SK-N-SH (cell line): ENCODE data around the gene SLC12A6. TPM values are rescaled to one million over a fixed set of nuclear protein-coding genes. Genes with fewer than 3 reads are reported as not detected.

Source experiments
- CTCF ChIA-PET: fragments of 300-600, 350-600 bp; formaldehyde crosslinking; extraction: SDS; loops from one replicate; lab custom pipeline; 2021; lab: Yijun Ruan, JAX
- POLR2A ChIA-PET: fragments of 350-600 bp; sonication (Branson Sonifier 250); formaldehyde crosslinking; extraction: SDS; loops from one replicate; lab custom pipeline; 2020; ENCODE audit warnings: antibody characterized with exemption, inconsistent platforms; lab: Yijun Ruan, JAX
- DNase-seq: peaks from one replicate; pipeline ENCODE4 v3.0.0; 2012
- H2AFZ ChIP-seq: fragments of 200-600 bp; sonication (generic); 2 replicates; pipeline ENCODE4 v1.8.1; 2016; ENCODE audit warnings: antibody characterized with exemption, mild to moderate bottlenecking, low read depth
- H3F3A ChIP-seq: fragments of 200-600 bp; sonication (generic); replicated peaks from 2 replicates; pipeline ENCODE3; 2016; ENCODE audit warnings: antibody characterized with exemption, mild to moderate bottlenecking; ENCODE audit not compliant: insufficient read depth
- H3K27ac ChIP-seq, 2 experiments: fragments of 200-500 bp in 1 of 2; fragments of 200-600 bp in 1 of 2; sonication (Bioruptor generic) in 1 of 2; sonication (generic), shearing (Covaris generic) in 1 of 2; 2 replicates each; pipeline versions ENCODE4 v1.5.1 to v1.6.1; 2014 to 2016; ENCODE audit warnings: low read depth in 2 of 2, inconsistent platforms in 1 of 2, low read length in 1 of 2, mild to moderate bottlenecking in 1 of 2, mixed read lengths in 1 of 2
- H3K27me3 ChIP-seq: fragments of 200-600 bp; sonication (generic), shearing (Covaris generic); 2 replicates; pipeline ENCODE4 v1.6.1; 2016; ENCODE audit warnings: mixed run types; ENCODE audit not compliant: insufficient read depth
- H3K36me3 ChIP-seq, 2 experiments: fragments of 200-500 bp in 1 of 2; fragments of 200-600 bp in 1 of 2; sonication (Bioruptor generic) in 1 of 2; sonication (generic) in 1 of 2; replicated peaks in 1 of 2; 2 replicates each; pipeline versions ENCODE3 to v1.5.1; 2014 to 2016; ENCODE audit warnings: low read length in 1 of 2, mild to moderate bottlenecking in 1 of 2; ENCODE audit not compliant: insufficient read depth in 2 of 2, control insufficient read depth in 1 of 2
- H3K4me1 ChIP-seq, 2 experiments: fragments of 200-500 bp in 1 of 2; fragments of 200-600 bp in 1 of 2; sonication (Bioruptor generic) in 1 of 2; sonication (generic), shearing (Covaris generic) in 1 of 2; 2 replicates each; pipeline versions ENCODE4 v1.5.1 to v1.6.1; 2014 to 2016; ENCODE audit warnings: low read depth in 1 of 2, low read length in 1 of 2, mixed run types in 1 of 2; ENCODE audit not compliant: insufficient read depth in 2 of 2, control insufficient read depth in 1 of 2
- H3K4me2 ChIP-seq: fragments of 200-600 bp; sonication (generic), shearing (Covaris generic); 2 replicates; pipeline ENCODE4 v1.6.1; 2017; ENCODE audit warnings: mixed run types
- H3K4me3 ChIP-seq, 2 experiments: fragments of 200-500 bp in 1 of 2; fragments of 200-600 bp in 1 of 2; sonication (Bioruptor generic) in 1 of 2; sonication (generic), shearing (Covaris generic) in 1 of 2; 2 replicates each; pipeline versions ENCODE4 v1.5.1 to v1.8.1; 2014 to 2016; ENCODE audit warnings: low read depth in 2 of 2, inconsistent platforms in 1 of 2, low read length in 1 of 2, mild to moderate bottlenecking in 1 of 2, mixed read lengths in 1 of 2, moderate library complexity in 1 of 2
- H3K79me2 ChIP-seq: fragments of 200-600 bp; sonication (generic); 2 replicates; pipeline ENCODE4 v1.8.1; 2017; ENCODE audit warnings: mild to moderate bottlenecking; ENCODE audit not compliant: insufficient read depth
- H3K9ac ChIP-seq: fragments of 200-600 bp; sonication (generic); 2 replicates; pipeline ENCODE4 v1.6.1; 2017; ENCODE audit warnings: mixed run types
- H3K9me2 ChIP-seq: fragments of 200-600 bp; sonication (generic); 2 replicates; pipeline ENCODE4 v1.6.1; 2017; ENCODE audit warnings: mixed run types
- H3K9me3 ChIP-seq: fragments of 200-600 bp; sonication (generic); 2 replicates; pipeline ENCODE4 v1.6.1; 2017; ENCODE audit warnings: mixed run types, mild to moderate bottlenecking, moderate library complexity
- H4K20me1 ChIP-seq: fragments of 200-600 bp; sonication (generic); 2 replicates; pipeline ENCODE4 v1.6.1; 2017; ENCODE audit warnings: mild to moderate bottlenecking, mixed run types; ENCODE audit not compliant: insufficient read depth
- CHD2 ChIP-seq: fragments of 150-350 bp; IDR thresholded peaks from 2 replicates; pipeline ENCODE4 v1.6.1; 2018; ENCODE audit warnings: low read length; ENCODE audit not compliant: partially characterized antibody
- ELF1 ChIP-seq: IDR thresholded peaks from 2 replicates; pipeline ENCODE4 v1.4.0; 2012
- EZH2phosphoT487 ChIP-seq: fragments of 200-600 bp; sonication (generic); IDR thresholded peaks from 2 replicates; pipeline ENCODE4 v1.6.1; 2017; ENCODE audit warnings: low read depth, mixed run types, mild to moderate bottlenecking, antibody characterized with exemption, moderate library complexity, borderline replicate concordance
- FOSL2 ChIP-seq: IDR thresholded peaks from 2 replicates; pipeline ENCODE4 v1.4.0; 2012; ENCODE audit warnings: low read depth, mild to moderate bottlenecking, moderate library complexity, borderline replicate concordance
- GATA2 ChIP-seq: sonication (generic); formaldehyde crosslinking; IDR thresholded peaks from 2 replicates; pipeline ENCODE4 v1.5.0; 2020; ENCODE audit warnings: mild to moderate bottlenecking, missing genetic modification reagents
- IRF3 ChIP-seq: fragments of 150-350 bp; IDR thresholded peaks from 2 replicates; pipeline ENCODE4 v1.6.1; 2016; ENCODE audit warnings: mild to moderate bottlenecking, low read depth, low read length
- JUND ChIP-seq: IDR thresholded peaks from 2 replicates; pipeline ENCODE4 v1.4.0; 2012
- MAX ChIP-seq: IDR thresholded peaks from 2 replicates; pipeline ENCODE4 v1.4.0; 2012; ENCODE audit warnings: low read depth
- MEF2A ChIP-seq: IDR thresholded peaks from 2 replicates; pipeline ENCODE4 v1.4.0; 2012; ENCODE audit warnings: low read depth, borderline replicate concordance
- NRF1 ChIP-seq: IDR thresholded peaks from 2 replicates; pipeline ENCODE4 v1.6.1; 2012; ENCODE audit warnings: low read depth, mild to moderate bottlenecking, low read length
- PBX3 ChIP-seq: IDR thresholded peaks from 2 replicates; pipeline ENCODE4; 2012
- POLR2AphosphoS5 ChIP-seq: IDR thresholded peaks from 2 replicates; pipeline ENCODE4 v1.6.1; 2012; ENCODE audit warnings: low read depth, low read length
- RCOR1 ChIP-seq: fragments of 150-350 bp; IDR thresholded peaks from 2 replicates; pipeline ENCODE4 v1.6.1; 2017; ENCODE audit warnings: antibody characterized with exemption, low read length
- REST ChIP-seq: IDR thresholded peaks from 2 replicates; pipeline ENCODE4 v1.6.1; 2012; ENCODE audit warnings: mild to moderate bottlenecking, low read depth, low read length, moderate library complexity
- RFX5 ChIP-seq: IDR thresholded peaks from 2 replicates; pipeline ENCODE4 v1.6.1; 2012; ENCODE audit warnings: mild to moderate bottlenecking, improper control_type of control experiment, low read length
- SIN3A ChIP-seq: IDR thresholded peaks from 2 replicates; pipeline ENCODE4 v1.6.1; 2012; ENCODE audit warnings: low read depth, mild to moderate bottlenecking, low read length, moderate library complexity, borderline replicate concordance
- USF1 ChIP-seq: IDR thresholded peaks from 2 replicates; pipeline ENCODE4 v1.4.0; 2012; ENCODE audit warnings: low read depth, borderline replicate concordance
- USF2 ChIP-seq: fragments of 150-350 bp; IDR thresholded peaks from 2 replicates; pipeline ENCODE4 v1.6.1; 2017; ENCODE audit warnings: antibody characterized with exemption, low read length, low read depth, borderline replicate concordance
- ZBTB33 ChIP-seq: IDR thresholded peaks from 2 replicates; pipeline ENCODE4 v1.4.0; 2012; ENCODE audit warnings: low read depth, borderline replicate concordance
- WGBS: methylation state at CpG from one replicate; pipeline ENCODE4 v1.1.6; 2017; ENCODE audit warnings: low lambda C conversion rate; 5-methylcytosine and 5-hydroxymethylcytosine counted together
- polyA plus RNA-seq, 3 experiments: library from polyadenylated mRNA; depleted of rRNA; stranded (reverse); fragments of >200 nt; gene quantifications; 2 replicates each; pipeline ENCODE4 v1.2.3, GENCODE V29; 2012

The SLC12A6 gene
- polyA plus RNA-seq, 1 of the 3 experiments (the other 2 are of a cell fraction): 7.7 TPM

- H3K79me2 ChIP-seq: no peaks in the 10 kb centered on the region
- H4K20me1 ChIP-seq: no peaks in the 10 kb centered on the region
- no peaks in the 10 kb centered on the region; a peak in 1 of 4 replicates for H3K4me1 ChIP-seq
- TF ChIP-seq MAX: no peak
- no peak for TF ChIP-seq USF1
- TF ChIP-seq ZBTB33: no peak
- TF ChIP-seq CHD2: no peak
- no peak for TF ChIP-seq IRF3
- TF ChIP-seq RFX5: no peak
- TF ChIP-seq SIN3A: no peak
- TF ChIP-seq EZH2phosphoT487: no peak
- no peak for TF ChIP-seq FOSL2
- TF ChIP-seq GATA2: no peak
- TF ChIP-seq NRF1: no peak
- no peak for TF ChIP-seq POLR2AphosphoS5
- H3K9me3 ChIP-seq: no peaks in the 10 kb centered on the region
- no peaks in the 10 kb centered on the region for H3K9me2 ChIP-seq
- no peak overlapping the region for H3K9ac ChIP-seq
- ChIA-PET CTCF (interaction anchor here (1.6 kb wide), 1 partner anchor 23 kb away, joined by 7 read pairs; no protein-coding TSS in a partner anchor), POLR2A (no interaction called here)
- no peak overlapping the region for H3K27ac ChIP-seq
- no peak overlapping the region for H2AFZ ChIP-seq
- H3K36me3 ChIP-seq: no peaks in the 10 kb centered on the region
- WGBS: 79% methylated on average over 2 of the region's 2 CpGs
- no peaks in the 10 kb centered on the region for H3K27me3 ChIP-seq
- no peak overlapping the region for H3K4me3 ChIP-seq
- H3F3A ChIP-seq: peaks cover 8% of the 10 kb centered on the region
- H3K4me2 ChIP-seq: no peak overlapping the region
- DNase-seq: no peak
Observed at GRCh38 chr15:34264076-34264475, 73.5 kb downstream of the SLC12A6 start.

GRCh38 chr15:34262362-34262761 lies 75.2 kb downstream of the SLC12A6 start:
- ChIA-PET CTCF (no interaction called here), POLR2A (no interaction called here)
- 93% methylated on average over 10 of the region's 13 CpGs for WGBS
- TF ChIP-seq POLR2AphosphoS5: no peak
- TF ChIP-seq USF2: no peak
- TF ChIP-seq MEF2A: no peak
- TF ChIP-seq JUND: no peak
- no peak for TF ChIP-seq PBX3
- no peak for TF ChIP-seq ELF1
- TF ChIP-seq REST: no peak
- TF ChIP-seq CHD2: no peak
- TF ChIP-seq RCOR1: no peak

More at GRCh38 chr15:34262362-34262761, 75.2 kb downstream of the SLC12A6 start:
- Histone ChIP-seq H4K20me1 (no peaks in the 10 kb centered on the region), H3K9me3 (no peaks in the 10 kb centered on the region), H3K27ac (no peak overlapping the region), H3K9ac (no peak overlapping the region), H3K4me1 (no peaks in the 10 kb centered on the region; a peak in 1 of 4 replicates), H3K79me2 (no peaks in the 10 kb centered on the region), H3K36me3 (peaks cover 0 to 8% of the 10 kb centered on the region in 2 experiments), H3K27me3 (no peaks in the 10 kb centered on the region), H3K4me2 (no peak overlapping the region), H3K9me2 (no peaks in the 10 kb centered on the region), H2AFZ (no peak overlapping the region), H3F3A (peaks cover 8% of the 10 kb centered on the region), H3K4me3 (no peak overlapping the region)
- no peak for DNase-seq
